Glutamatergic neuron (in vitro differentiated cells): Measurements from ENCODE around the gene FBLN2. TPM values are rescaled to one million over a fixed set of nuclear protein-coding genes. Genes with fewer than 3 reads are reported as not detected.

Experiments
- DNase-seq: peaks from one replicate; pipeline ENCODE4 v3.0.0; 2022
- H3K27ac Mint-ChIP-seq: one replicate; pipeline ENCODE4 v1.8.0; 2020; ENCODE audit warnings: mild to moderate bottlenecking, mixed read lengths, inconsistent platforms; ENCODE audit not compliant: unreplicated experiment
- H3K27me3 Mint-ChIP-seq: one replicate; pipeline ENCODE4 v1.8.0; 2020; ENCODE audit warnings: mild to moderate bottlenecking, moderate library complexity, mixed read lengths, inconsistent platforms; ENCODE audit not compliant: unreplicated experiment
- H3K36me3 Mint-ChIP-seq: one replicate; pipeline ENCODE4 v1.8.0; 2020; ENCODE audit warnings: mild to moderate bottlenecking, mixed read lengths, inconsistent platforms; ENCODE audit not compliant: unreplicated experiment
- H3K4me1 Mint-ChIP-seq: one replicate; pipeline ENCODE4 v1.8.0; 2020; ENCODE audit warnings: mild to moderate bottlenecking, low read depth, mixed read lengths, inconsistent platforms; ENCODE audit not compliant: unreplicated experiment
- H3K4me3 Mint-ChIP-seq: one replicate; pipeline ENCODE4 v1.8.0; 2020; ENCODE audit warnings: mild to moderate bottlenecking, mixed read lengths, inconsistent platforms; ENCODE audit not compliant: unreplicated experiment
- H3K9me3 Mint-ChIP-seq: one replicate; pipeline ENCODE4 v1.8.0; 2020; ENCODE audit warnings: mild to moderate bottlenecking, moderate library complexity, mixed read lengths, inconsistent platforms; ENCODE audit not compliant: unreplicated experiment
- CTCF ChIP-seq: fragments of 200-600 bp; sonication (generic); IDR thresholded peaks from one replicate; pipeline ENCODE4 v1.5.0; 2021; ENCODE audit not compliant: partially characterized antibody, unreplicated experiment
- total RNA-seq: library from RNA; stranded (reverse); fragmentation: NEBNext Ultra II Directional; extraction: Animal tissue kit (Norgen Biotek cat#: 25700); gene quantifications from one replicate; pipeline ENCODE4 v1.2.1, GENCODE V29; 2021; ENCODE audit not compliant: unreplicated experiment

Gene FBLN2
- total RNA-seq, 1 donor from 2014 or later = 2.1 TPM

GRCh38 chr3:13633176-13633575, 84.3 kb downstream of the FBLN2 start:
- Mint-ChIP-seq H3K27ac (no peak overlapping the region), H3K4me3 (no peak overlapping the region), H3K36me3 (no peaks in the 10 kb centered on the region), H3K4me1 (peaks cover 1% of the 10 kb centered on the region), H3K9me3 (peaks cover 2% of the 10 kb centered on the region), H3K27me3 (peaks cover 11% of the 10 kb centered on the region)
- TF ChIP-seq CTCF = no peak
- DNase-seq = no peak

- H3K27me3 Mint-ChIP-seq = peaks cover 11% of the 10 kb centered on the region
Observed at GRCh38 chr3:13634151-13634550, 85.2 kb downstream of the FBLN2 start.

GRCh38 chr3:13634615-13635014, 85.7 kb downstream of the FBLN2 start:
- Mint-ChIP-seq H3K9me3 (peaks cover 2% of the 10 kb centered on the region), H3K4me3 (no peak overlapping the region), H3K36me3 (no peaks in the 10 kb centered on the region), H3K27ac (no peak overlapping the region), H3K4me1 (peaks cover 1% of the 10 kb centered on the region), H3K27me3 (peaks cover 8% of the 10 kb centered on the region)
- TF ChIP-seq CTCF = no peak
- DNase-seq = no peak

More at GRCh38 chr3:13634151-13634550, 85.2 kb downstream of the FBLN2 start:
- DNase-seq = no peak
- Mint-ChIP-seq H3K9me3 (peaks cover 2% of the 10 kb centered on the region), H3K36me3 (no peaks in the 10 kb centered on the region), H3K4me1 (peaks cover 1% of the 10 kb centered on the region), H3K27ac (no peak overlapping the region), H3K4me3 (no peak overlapping the region)
- TF ChIP-seq CTCF = no peak

GRCh38 chr3:13636186-13636585, 87.3 kb downstream of the FBLN2 start:
- Mint-ChIP-seq H3K36me3 (no peaks in the 10 kb centered on the region), H3K4me3 (no peak overlapping the region), H3K9me3 (no peaks in the 10 kb centered on the region), H3K27ac (no peak overlapping the region), H3K27me3 (peaks cover 7% of the 10 kb centered on the region), H3K4me1 (peaks cover 1% of the 10 kb centered on the region)
- DNase-seq = no peak
- no peak for TF ChIP-seq CTCF

- Mint-ChIP-seq H3K27ac (no peak overlapping the region), H3K36me3 (no peaks in the 10 kb centered on the region), H3K4me3 (no peak overlapping the region), H3K9me3 (no peaks in the 10 kb centered on the region), H3K4me1 (peaks cover 1% of the 10 kb centered on the region), H3K27me3 (peaks cover 7% of the 10 kb centered on the region)
- DNase-seq = no peak
- no peak for TF ChIP-seq CTCF
Observed at GRCh38 chr3:13636874-13637273, 87.9 kb downstream of the FBLN2 start.
